ENCODE results near the gene ACOX1. TPM values are rescaled to one million over a fixed set of nuclear protein-coding genes. Genes with fewer than 3 reads are reported as not detected.

Gene ACOX1
- total RNA-seq, 2 donors from 2014 or later: 18.5 to 21.0 TPM

GRCh38 chr17:76014925-76015261, 35.9 kb upstream of the ACOX1 start:
- H3K4me3 Mint-ChIP-seq: no peak overlapping the region

DNA sequence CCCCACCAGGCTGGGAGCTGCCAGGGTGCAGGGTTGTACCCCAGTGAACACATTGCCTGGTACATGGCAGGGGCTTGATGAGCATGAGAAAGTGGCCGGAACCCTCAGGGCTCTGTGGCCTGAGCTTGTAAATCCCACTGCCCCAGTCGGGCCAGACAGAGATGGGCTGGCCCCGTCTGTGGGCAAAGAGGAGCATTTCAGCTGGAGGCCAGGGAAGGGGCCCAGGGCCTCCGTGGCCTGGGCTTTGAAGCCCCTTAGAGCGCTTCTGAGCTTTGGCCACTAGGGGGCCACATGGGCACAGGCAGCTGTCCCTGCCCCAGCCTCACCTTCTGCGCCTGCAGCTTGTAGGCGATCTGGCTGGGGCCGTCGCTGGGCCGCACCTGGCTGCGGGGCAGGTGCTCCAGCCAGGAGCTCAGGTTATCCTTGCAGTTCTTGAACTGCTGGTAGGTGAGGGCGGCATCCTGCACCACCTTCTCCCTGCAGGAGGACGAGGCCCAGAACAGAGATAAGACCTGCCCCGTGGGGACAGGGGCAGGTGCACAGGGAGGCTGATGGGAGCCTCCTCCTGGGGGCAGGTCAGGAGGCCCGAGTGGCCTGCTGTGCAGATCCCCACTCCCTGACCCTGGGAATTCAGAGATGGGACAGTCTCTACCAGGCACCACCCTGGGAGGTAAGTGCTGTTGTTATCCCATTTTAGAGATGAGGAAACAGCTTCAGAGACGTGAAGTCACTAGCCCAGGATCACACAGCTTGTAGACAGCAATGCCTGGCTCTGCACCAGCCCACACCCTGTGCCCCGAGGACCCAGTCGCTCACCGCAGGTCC, 35.3 kb upstream of the ACOX1 start:
- peak; percentile 98 for ATAC-seq
- no peak overlapping the region for H3K4me3 Mint-ChIP-seq
- no peaks in the 10 kb centered on the region for H3K27me3 Mint-ChIP-seq
- H3K4me1 Mint-ChIP-seq: peaks cover 8% of the 10 kb centered on the region
- no peaks in the 10 kb centered on the region for H3K9me3 ChIP-seq (ENCODE audit: control insufficient read depth, low read length, poor library complexity, severe bottlenecking)
- no peak overlapping the region for H3K27ac Mint-ChIP-seq
- H3K36me3 Mint-ChIP-seq (ENCODE audit: low read depth): no peaks in the 10 kb centered on the region
- DNase-seq: peak; percentile 63 to 67 (median 64)

More at GRCh38 chr17:76014925-76015261, 35.9 kb upstream of the ACOX1 start:
- Mint-ChIP-seq H3K27ac (no peak overlapping the region), H3K27me3 (no peaks in the 10 kb centered on the region), H3K4me1 (peaks cover 5% of the 10 kb centered on the region), H3K36me3 (ENCODE audit: low read depth) (no peaks in the 10 kb centered on the region)
- no peak for DNase-seq
- ATAC-seq: no peak
- no peaks in the 10 kb centered on the region for H3K9me3 ChIP-seq (ENCODE audit: control insufficient read depth, low read length, poor library complexity, severe bottlenecking)

GRCh38 chr17:76013377-76013932, 34.5 kb upstream of the ACOX1 start:
- no peaks in the 10 kb centered on the region for H3K36me3 Mint-ChIP-seq (ENCODE audit: low read depth)
- peaks cover 8% of the 10 kb centered on the region for H3K4me1 Mint-ChIP-seq
- H3K27me3 Mint-ChIP-seq: no peaks in the 10 kb centered on the region
- no peak for DNase-seq
- ATAC-seq: no peak
- no peaks in the 10 kb centered on the region for H3K9me3 ChIP-seq (ENCODE audit: control insufficient read depth, low read length, poor library complexity, severe bottlenecking)
- H3K27ac Mint-ChIP-seq: no peak overlapping the region
- H3K4me3 Mint-ChIP-seq: no peak overlapping the region

GRCh38 chr17:76011951-76012350, 33.0 kb upstream of the ACOX1 start:
- no peak for ATAC-seq
- Mint-ChIP-seq H3K4me3 (no peak overlapping the region), H3K27me3 (no peaks in the 10 kb centered on the region), H3K36me3 (ENCODE audit: low read depth) (no peaks in the 10 kb centered on the region), H3K27ac (no peak overlapping the region), H3K4me1 (peaks cover 8% of the 10 kb centered on the region)
- H3K9me3 ChIP-seq (ENCODE audit: control insufficient read depth, low read length, poor library complexity, severe bottlenecking): no peaks in the 10 kb centered on the region
- no peak for DNase-seq

DNA sequence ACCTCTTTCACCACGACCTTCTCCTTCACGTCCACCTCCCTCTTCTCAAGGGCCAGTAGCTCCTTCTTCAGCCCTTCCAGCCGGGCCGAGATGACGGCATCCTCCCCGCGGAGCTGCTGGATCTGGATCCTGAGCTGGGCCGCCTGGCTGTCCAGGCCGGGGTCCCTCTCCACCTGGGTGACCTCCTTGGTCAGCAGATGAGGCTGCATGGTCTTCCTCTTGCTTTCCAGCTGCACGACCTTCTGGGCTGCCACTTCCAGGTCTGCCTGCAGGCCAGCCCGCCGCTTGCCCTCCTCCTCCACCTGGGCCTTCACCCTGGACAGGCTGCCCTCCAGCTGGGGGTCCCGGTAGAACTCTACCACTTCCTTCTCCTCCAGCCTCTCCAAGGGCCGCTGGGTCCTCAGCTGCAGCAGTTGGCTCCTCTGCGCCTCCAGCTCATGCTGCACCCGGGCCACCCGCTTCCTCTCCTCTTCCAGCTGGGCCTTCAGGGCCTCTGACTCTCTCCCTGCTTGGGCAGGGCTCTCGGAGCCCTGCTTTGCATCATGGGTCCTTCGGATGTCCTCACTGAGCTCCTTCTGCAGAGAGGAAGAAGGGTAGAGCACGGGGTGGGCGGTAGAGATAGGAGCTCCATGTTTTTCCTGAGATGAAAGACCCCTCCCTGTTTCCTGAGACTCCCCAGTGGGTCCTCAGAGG, 31.1 kb upstream of the ACOX1 start:
- no peak overlapping the region for H3K4me3 Mint-ChIP-seq
- ATAC-seq (no peak), DNase-seq (no peak)
- no peaks in the 10 kb centered on the region for H3K9me3 ChIP-seq (ENCODE audit: control insufficient read depth, low read length, poor library complexity, severe bottlenecking)
- no peak overlapping the region for H3K27ac Mint-ChIP-seq
- no peaks in the 10 kb centered on the region for H3K27me3 Mint-ChIP-seq
- H3K4me1 Mint-ChIP-seq: peaks cover 15% of the 10 kb centered on the region
- H3K36me3 Mint-ChIP-seq (ENCODE audit: low read depth): no peaks in the 10 kb centered on the region

- ATAC-seq (no peak), DNase-seq (no peak)
- no peak overlapping the region for H3K4me3 Mint-ChIP-seq
- H3K9me3 ChIP-seq (ENCODE audit: control insufficient read depth, low read length, poor library complexity, severe bottlenecking): no peaks in the 10 kb centered on the region
- H3K4me1 Mint-ChIP-seq: peaks cover 15% of the 10 kb centered on the region
- H3K27me3 Mint-ChIP-seq: no peaks in the 10 kb centered on the region
- H3K36me3 Mint-ChIP-seq (ENCODE audit: low read depth): no peaks in the 10 kb centered on the region
- no peak overlapping the region for H3K27ac Mint-ChIP-seq
Measured at GRCh38 chr17:76009447-76009846, 30.5 kb upstream of the ACOX1 start.

DNA sequence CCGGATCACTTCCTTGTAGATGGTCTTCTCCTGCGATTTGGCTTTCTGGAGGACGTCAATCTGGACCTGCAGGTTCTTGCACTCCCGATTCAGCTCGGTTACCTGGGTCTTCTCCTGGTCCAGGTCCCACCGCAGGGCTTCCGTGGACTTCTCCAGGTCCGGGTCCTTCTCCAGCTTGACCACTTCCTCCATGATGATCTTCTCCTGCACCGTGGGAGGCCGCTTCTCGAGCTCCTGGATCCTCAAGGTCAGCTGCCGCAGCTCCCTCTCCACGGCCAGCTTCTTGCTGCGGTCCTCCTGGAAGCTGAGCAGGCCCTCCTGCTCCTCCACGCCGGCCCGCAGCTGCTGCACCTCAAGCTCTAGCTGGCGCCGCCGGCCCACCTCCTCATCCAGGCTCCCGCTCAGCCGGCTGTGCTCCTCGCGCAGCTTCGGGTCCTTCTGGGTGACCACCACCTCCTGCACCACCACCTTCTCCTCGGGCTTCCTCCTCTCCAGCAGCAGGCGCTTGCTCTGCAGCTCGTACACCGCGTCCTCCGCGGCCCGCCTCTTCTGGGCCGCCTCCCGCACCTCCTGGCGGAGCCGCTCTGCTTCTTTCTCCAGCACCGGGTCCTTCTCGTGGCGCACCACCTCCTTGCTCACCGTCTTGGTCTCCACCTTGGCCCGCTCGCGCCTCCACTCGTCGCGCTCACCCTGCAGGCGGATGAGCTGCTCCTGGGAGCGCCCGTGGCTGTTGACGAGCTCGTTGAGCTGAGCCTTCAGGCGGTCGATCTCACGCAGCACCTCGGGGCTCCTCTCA, 29.9 kb upstream of the ACOX1 start:
- Mint-ChIP-seq H3K27ac (no peak overlapping the region), H3K4me1 (peaks cover 10% of the 10 kb centered on the region), H3K27me3 (no peaks in the 10 kb centered on the region), H3K36me3 (ENCODE audit: low read depth) (no peaks in the 10 kb centered on the region), H3K4me3 (no peak overlapping the region)
- DNase-seq (no peak), ATAC-seq (no peak)
- H3K9me3 ChIP-seq (ENCODE audit: control insufficient read depth, low read length, poor library complexity, severe bottlenecking): no peaks in the 10 kb centered on the region

DNA sequence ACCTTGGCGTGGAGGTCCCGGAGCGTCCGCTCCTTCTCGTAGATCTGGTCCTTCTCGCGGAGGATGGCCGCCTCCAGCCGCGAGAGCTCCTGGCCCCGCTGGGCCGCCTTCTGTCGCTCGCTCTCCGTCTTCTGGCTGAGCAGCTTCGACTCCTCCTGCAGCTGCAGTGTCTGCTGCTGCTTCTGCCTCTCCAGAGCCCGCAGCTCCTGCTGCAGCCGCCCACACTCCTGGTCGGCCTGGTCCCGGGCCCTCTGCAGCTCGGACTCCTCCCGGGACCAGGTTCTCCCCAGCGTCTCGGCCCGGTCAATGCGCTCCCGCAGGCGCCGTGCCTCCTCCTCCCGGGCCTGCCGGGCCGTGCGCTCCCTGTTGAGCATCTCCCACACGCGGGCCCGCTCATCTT, 29.2 kb upstream of the ACOX1 start:
- DNase-seq: no peak
- Mint-ChIP-seq H3K36me3 (ENCODE audit: low read depth) (no peaks in the 10 kb centered on the region), H3K4me3 (no peak overlapping the region), H3K4me1 (peaks cover 10% of the 10 kb centered on the region), H3K27ac (no peak overlapping the region), H3K27me3 (no peaks in the 10 kb centered on the region)
- H3K9me3 ChIP-seq (ENCODE audit: control insufficient read depth, low read length, poor library complexity, severe bottlenecking): no peaks in the 10 kb centered on the region
- ATAC-seq: no peak

GRCh38 chr17:76007850-76008165, 28.8 kb upstream of the ACOX1 start:
- ATAC-seq (no peak), DNase-seq (no peak)
- H3K4me1 Mint-ChIP-seq: peaks cover 10% of the 10 kb centered on the region
- H3K27ac Mint-ChIP-seq: no peak overlapping the region
- no peaks in the 10 kb centered on the region for H3K36me3 Mint-ChIP-seq (ENCODE audit: low read depth)
- no peaks in the 10 kb centered on the region for H3K27me3 Mint-ChIP-seq
- H3K9me3 ChIP-seq (ENCODE audit: control insufficient read depth, low read length, poor library complexity, severe bottlenecking): no peaks in the 10 kb centered on the region
- no peak overlapping the region for H3K4me3 Mint-ChIP-seq

- H3K27ac Mint-ChIP-seq: no peak overlapping the region
- H3K36me3 Mint-ChIP-seq (ENCODE audit: low read depth): no peaks in the 10 kb centered on the region
- DNase-seq (no peak), ATAC-seq (no peak)
- H3K4me1 Mint-ChIP-seq: peaks cover 10% of the 10 kb centered on the region
- H3K4me3 Mint-ChIP-seq: no peak overlapping the region
- H3K27me3 Mint-ChIP-seq: no peaks in the 10 kb centered on the region
- no peaks in the 10 kb centered on the region for H3K9me3 ChIP-seq (ENCODE audit: control insufficient read depth, low read length, poor library complexity, severe bottlenecking)
Measured at GRCh38 chr17:76007131-76007849, 28.3 kb upstream of the ACOX1 start.

DNA sequence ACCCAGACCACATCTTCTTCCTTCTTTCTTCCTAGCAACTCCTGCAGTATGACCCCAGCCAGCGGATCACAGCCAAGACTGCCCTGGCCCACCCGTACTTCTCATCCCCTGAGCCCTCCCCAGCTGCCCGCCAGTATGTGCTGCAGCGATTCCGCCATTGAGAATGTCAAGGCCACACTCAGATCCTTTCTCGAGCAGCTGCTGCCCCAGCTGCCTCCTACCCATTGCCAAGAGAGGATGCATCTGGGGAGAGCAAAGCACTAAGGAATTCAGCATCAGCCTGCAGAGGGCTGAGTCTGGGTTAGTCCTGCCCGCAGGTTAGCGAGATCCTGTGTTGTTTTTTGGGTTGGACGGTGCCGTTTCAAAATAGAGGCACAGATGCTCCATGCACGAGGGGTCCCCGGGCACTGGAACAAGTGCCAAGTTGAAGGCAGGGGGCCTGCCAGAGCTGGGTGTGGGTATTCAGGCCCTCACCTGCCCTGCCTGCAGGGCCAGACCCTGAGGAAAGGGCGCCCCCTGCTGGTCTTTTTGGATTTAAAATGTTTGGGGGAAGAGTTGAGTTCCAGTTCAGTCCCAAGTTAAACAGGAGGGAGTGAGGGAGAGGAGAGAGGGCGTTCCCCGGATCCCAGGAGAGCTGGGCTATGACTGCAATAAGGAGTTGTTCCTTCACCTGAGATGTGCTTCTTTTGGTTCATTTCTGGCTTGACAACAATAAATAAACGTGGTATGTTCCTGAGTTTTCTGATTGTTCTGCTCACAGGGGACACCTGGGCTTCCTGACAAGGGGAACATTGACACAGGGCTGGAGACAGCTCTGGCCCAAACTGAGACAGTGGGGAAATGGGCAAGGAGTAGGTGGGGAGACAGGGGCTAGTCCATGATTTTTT, 26.5 kb upstream of the ACOX1 start:
- Mint-ChIP-seq H3K4me3 (no peak overlapping the region), H3K4me1 (peaks cover 10% of the 10 kb centered on the region), H3K27ac (peak overlapping the region; percentile 93), H3K36me3 (ENCODE audit: low read depth) (no peaks in the 10 kb centered on the region), H3K27me3 (no peaks in the 10 kb centered on the region)
- ATAC-seq: peak; percentile 68
- H3K9me3 ChIP-seq (ENCODE audit: control insufficient read depth, low read length, poor library complexity, severe bottlenecking): no peaks in the 10 kb centered on the region
- peak; percentile 58 to 82 (median 66) for DNase-seq

DNA sequence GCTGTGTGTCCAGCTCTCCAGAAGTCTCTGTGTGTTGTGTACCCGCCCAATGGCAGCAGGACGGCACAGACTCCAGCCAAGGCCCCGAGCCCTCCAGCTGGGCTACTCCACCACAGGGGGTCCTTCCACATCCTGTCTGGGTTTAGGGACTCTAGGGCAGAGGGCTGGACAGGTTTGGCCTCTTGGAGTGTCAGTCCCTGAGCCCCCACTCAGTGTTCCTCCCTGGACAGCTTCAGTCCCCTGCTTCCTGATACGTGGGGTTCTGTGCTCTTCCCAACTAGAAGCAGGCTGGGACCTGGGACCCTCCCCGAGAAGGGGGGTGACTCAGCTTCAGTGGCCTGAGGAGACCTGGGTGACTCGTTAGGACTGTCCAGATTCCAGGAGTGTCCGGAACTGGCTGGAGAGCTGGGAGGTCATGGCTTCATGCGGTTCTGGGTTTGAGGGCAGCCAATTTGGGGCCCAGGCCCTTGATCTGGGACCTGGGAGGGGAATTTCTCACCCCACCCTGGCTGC, 25.8 kb upstream of the ACOX1 start:
- no peak overlapping the region for H3K27ac Mint-ChIP-seq
- H3K27me3 Mint-ChIP-seq: no peaks in the 10 kb centered on the region
- H3K4me1 Mint-ChIP-seq: peaks cover 10% of the 10 kb centered on the region
- no peak overlapping the region for H3K4me3 Mint-ChIP-seq
- no peak for ATAC-seq
- no peaks in the 10 kb centered on the region for H3K36me3 Mint-ChIP-seq (ENCODE audit: low read depth)
- no peaks in the 10 kb centered on the region for H3K9me3 ChIP-seq (ENCODE audit: control insufficient read depth, low read length, poor library complexity, severe bottlenecking)
- DNase-seq: no peak

Data from T-helper 17 cell (primary cell).